ENCODE data around the gene ZNF692. TPM values are rescaled to one million over a fixed set of nuclear protein-coding genes. Genes with fewer than 3 reads are reported as not detected.

Gene ZNF692
- total and polyA plus RNA-seq, 2 of the 13 experiments (the other 11 are each of a cell fraction or from before 2014, with no cell fraction given): 27.3 to 45.8 TPM

- TF ChIP-seq ZNF224 (CRISPR knock-in tag; IDR thresholded peaks at IDR 0.05) (peak; percentile 65; the same call in 1 of the 2 replicates), KLF9 (CRISPR knock-in tag; IDR thresholded peaks at IDR 0.05; ENCODE audit: low read depth) (no peak; the same call in 1 of the 2 replicates), SP140L (CRISPR knock-in tag; IDR thresholded peaks at IDR 0.05; ENCODE audit: borderline replicate concordance) (no peak), ZNF616 (CRISPR knock-in tag; IDR thresholded peaks at IDR 0.05; ENCODE audit: low read depth) (peak; percentile 41; the same call in 1 of the 2 replicates), ZNF547 (CRISPR knock-in tag; IDR thresholded peaks at IDR 0.05) (peak; percentile 81; the same call in 1 of the 2 replicates), ZNF7 (CRISPR knock-in tag; IDR thresholded peaks at IDR 0.05) (peak; percentile 62; the same call in 1 of the 2 replicates), ZBTB40 (IDR thresholded peaks at IDR 0.05) (no peak), ZBTB40 (CRISPR knock-in tag; IDR thresholded peaks at IDR 0.05) (no peak; the same call in 1 of the 2 replicates), RARG (CRISPR knock-in tag; IDR thresholded peaks at IDR 0.05; ENCODE audit: low read depth) (no peak), KMT2A (CRISPR knock-in tag; IDR thresholded peaks at IDR 0.05) (peak; percentile 66), ZNF274 (CRISPR knock-in tag; IDR thresholded peaks at IDR 0.05) (peak; percentile 53; the same call in 1 of the 2 replicates), TAF1 (CRISPR knock-in tag; IDR thresholded peaks at IDR 0.05) (peak; percentile 61), ZNF253 (CRISPR knock-in tag; IDR thresholded peaks at IDR 0.05; ENCODE audit: borderline replicate concordance) (no peak), ZNF205 (CRISPR knock-in tag; IDR thresholded peaks at IDR 0.05) (no peak)
- TF ChIP-seq, protein P1, sequence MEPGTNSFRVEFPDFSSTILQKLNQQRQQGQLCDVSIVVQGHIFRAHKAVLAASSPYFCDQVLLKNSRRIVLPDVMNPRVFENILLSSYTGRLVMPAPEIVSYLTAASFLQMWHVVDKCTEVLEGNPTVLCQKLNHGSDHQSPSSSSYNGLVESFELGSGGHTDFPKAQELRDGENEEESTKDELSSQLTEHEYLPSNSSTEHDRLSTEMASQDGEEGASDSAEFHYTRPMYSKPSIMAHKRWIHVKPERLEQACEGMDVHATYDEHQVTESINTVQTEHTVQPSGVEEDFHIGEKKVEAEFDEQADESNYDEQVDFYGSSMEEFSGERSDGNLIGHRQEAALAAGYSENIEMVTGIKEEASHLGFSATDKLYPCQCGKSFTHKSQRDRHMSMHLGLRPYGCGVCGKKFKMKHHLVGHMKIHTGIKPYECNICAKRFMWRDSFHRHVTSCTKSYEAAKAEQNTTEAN (CRISPR knock-in tag; conservative IDR thresholded peaks at IDR 0.05): no peak
- TF ChIP-seq, protein P2, sequence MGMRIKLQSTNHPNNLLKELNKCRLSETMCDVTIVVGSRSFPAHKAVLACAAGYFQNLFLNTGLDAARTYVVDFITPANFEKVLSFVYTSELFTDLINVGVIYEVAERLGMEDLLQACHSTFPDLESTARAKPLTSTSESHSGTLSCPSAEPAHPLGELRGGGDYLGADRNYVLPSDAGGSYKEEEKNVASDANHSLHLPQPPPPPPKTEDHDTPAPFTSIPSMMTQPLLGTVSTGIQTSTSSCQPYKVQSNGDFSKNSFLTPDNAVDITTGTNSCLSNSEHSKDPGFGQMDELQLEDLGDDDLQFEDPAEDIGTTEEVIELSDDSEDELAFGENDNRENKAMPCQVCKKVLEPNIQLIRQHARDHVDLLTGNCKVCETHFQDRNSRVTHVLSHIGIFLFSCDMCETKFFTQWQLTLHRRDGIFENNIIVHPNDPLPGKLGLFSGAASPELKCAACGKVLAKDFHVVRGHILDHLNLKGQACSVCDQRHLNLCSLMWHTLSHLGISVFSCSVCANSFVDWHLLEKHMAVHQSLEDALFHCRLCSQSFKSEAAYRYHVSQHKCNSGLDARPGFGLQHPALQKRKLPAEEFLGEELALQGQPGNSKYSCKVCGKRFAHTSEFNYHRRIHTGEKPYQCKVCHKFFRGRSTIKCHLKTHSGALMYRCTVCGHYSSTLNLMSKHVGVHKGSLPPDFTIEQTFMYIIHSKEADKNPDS (CRISPR knock-in tag; IDR thresholded peaks at IDR 0.05): peak; percentile 78
Measured at GRCh38 chr1:248873409-248873992, 14.6 kb upstream of the ZNF692 start (continued).

All from HepG2 (cell line).